ENCODE measurements around the gene SAG. TPM values are rescaled to one million over a fixed set of nuclear protein-coding genes. Genes with fewer than 3 reads are reported as not detected.

Gene SAG
- total and polyA plus RNA-seq, 2 donors (not counting 3 experiments of a cell fraction or from before 2014, with no cell fraction given): not detected

DNA sequence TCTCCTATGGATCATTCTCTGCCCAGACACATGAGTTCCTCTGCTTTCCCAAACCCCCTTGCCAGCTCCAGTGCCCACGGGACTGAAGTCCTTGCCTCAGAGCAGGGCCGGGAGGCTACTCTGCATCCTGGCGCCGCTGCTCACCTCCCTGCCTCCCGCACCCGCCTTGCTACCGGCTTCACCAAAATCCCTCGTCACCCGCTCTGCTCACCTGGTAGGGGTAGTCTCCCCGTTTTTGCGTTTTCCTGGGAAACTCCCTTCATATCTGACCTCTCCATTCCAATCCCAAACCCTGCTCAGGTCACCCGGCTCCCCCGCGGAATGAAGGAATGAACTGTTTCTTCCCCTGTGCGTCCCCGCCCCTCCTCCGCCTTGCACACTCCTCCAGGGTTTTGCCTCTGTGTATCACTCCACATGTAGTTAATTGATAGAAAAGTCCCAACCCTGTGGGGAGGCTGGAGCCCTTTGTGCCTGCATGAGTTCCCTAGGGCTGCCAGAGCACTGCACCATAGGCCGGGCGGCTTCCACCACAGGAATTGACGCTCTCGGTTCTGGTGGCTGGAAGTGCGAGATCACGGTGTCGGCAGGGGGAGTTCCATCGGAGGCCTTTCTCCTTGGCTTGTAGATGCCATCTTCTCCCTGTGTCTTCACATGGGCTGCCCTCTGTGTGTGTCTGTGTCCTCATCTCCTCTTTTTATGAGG lies 44.7 kb downstream of the SAG start:
- Histone ChIP-seq H3K79me2 (ENCODE audit: control insufficient read depth, insufficient read depth, low read length) (peaks cover 8% of the 10 kb centered on the region), H4K20me1 (replicated peaks; ENCODE audit: control insufficient read depth, extremely low read depth, insufficient read depth, low read length) (no peaks in the 10 kb centered on the region), H2AFZ (ENCODE audit: low read depth, low read length) (no peak overlapping the region), H3K9ac (replicated peaks; ENCODE audit: extremely low read depth, insufficient read depth, low read length) (no peak overlapping the region), H3K4me3 (replicated peaks in 1 of 3; ENCODE audit: insufficient read depth in 1 of 3, low read depth in 1 of 3, low read length in 3 of 3) (no peak overlapping the region), H3K27ac (ENCODE audit: insufficient read depth, low read depth, low read length) (no peak overlapping the region), H3K4me2 (ENCODE audit: insufficient read depth, low read length) (no peak overlapping the region), H3K36me3 (ENCODE audit: control insufficient read depth in 2 of 2, extremely low read depth in 1 of 2, insufficient read depth in 2 of 2, low read length in 2 of 2) (no peaks in the 10 kb centered on the region), H3K9me3 (replicated peaks; ENCODE audit: control insufficient read depth, insufficient read depth, low read length) (no peaks in the 10 kb centered on the region), H3K4me1 (ENCODE audit: control insufficient read depth, extremely low read depth, insufficient read depth, low read length) (peaks cover 23% of the 10 kb centered on the region), H3K9me1 (replicated peaks; ENCODE audit: control insufficient read depth, extremely low read depth, insufficient read depth, low read length) (no peaks in the 10 kb centered on the region), H3K27me3 (ENCODE audit: control insufficient read depth in 2 of 2, insufficient read depth in 2 of 2, low read length in 2 of 2) (peaks cover 0 to 3% of the 10 kb centered on the region in 2 experiments)
- TF ChIP-seq JUN (IDR thresholded peaks at IDR 0.05; ENCODE audit: borderline replicate concordance, insufficient read depth, insufficient read length, low read depth): no peak
- DNase-seq (ENCODE audit: low read depth, low spot score) (no peak), FAIRE-seq (no peak)
- BruUV-seq (replicated peaks): no TSS peak
- dilution Hi-C loops (cut with MboI; ENCODE audit: extremely low pct_ligation_motif_present, low sequenced_read_pairs): no loop called here
- POLR2A ChIA-PET: no interaction called here
- intact Hi-C loops (cut with micrococcal nuclease): loop anchor here (10.0 kb wide), 1 partner anchor 503 kb away; the partner anchor contains the start of gene HJURP
- CTCF ChIA-PET: no interaction called here

DNA sequence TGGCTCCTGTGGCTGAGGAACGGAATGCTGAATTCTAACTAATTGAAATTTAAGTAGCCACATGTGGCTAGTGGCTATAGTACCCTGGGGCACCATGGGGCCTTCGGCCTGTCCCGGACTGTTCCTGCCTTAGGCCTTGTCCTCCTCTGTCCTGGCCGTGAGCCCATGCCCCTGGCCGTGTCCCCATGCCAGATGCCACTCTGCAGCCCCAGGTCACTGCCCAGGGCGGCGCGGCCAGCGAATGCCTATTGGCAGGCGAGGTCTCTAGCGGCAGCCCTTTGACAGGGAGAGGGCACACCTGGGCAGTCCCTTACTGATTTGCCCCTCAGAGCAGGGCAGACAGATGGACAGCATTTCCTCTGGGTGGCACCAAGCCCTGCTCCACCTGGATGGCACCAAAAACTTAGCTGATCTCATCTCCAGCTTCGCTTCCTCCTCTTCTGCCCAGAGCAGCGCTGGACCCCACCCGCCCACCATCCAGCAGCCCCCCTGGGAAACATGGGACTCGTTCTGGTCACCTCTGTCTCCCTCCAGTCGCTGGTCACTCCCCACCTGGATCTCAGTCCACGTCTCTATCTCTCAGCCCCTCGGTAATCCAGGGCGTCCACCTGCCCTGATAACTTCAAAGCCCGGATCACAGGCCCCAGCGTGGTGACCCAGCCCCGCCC lies 45.6 kb downstream of the SAG start:
- POLR2A ChIA-PET: no interaction called here
- Histone ChIP-seq H4K20me1 (replicated peaks; ENCODE audit: control insufficient read depth, extremely low read depth, insufficient read depth, low read length) (no peaks in the 10 kb centered on the region), H3K9me1 (replicated peaks; ENCODE audit: control insufficient read depth, extremely low read depth, insufficient read depth, low read length) (no peaks in the 10 kb centered on the region), H2AFZ (ENCODE audit: low read depth, low read length) (peak overlapping the region; percentile 92), H3K27ac (ENCODE audit: insufficient read depth, low read depth, low read length) (no peak overlapping the region), H3K4me1 (ENCODE audit: control insufficient read depth, extremely low read depth, insufficient read depth, low read length) (peaks cover 23% of the 10 kb centered on the region), H3K4me3 (replicated peaks in 1 of 3; ENCODE audit: insufficient read depth in 1 of 3, low read depth in 1 of 3, low read length in 3 of 3) (no peak overlapping the region), H3K4me2 (ENCODE audit: insufficient read depth, low read length) (peak overlapping the region; percentile 84), H3K9ac (replicated peaks; ENCODE audit: extremely low read depth, insufficient read depth, low read length) (no peak overlapping the region), H3K9me3 (replicated peaks; ENCODE audit: control insufficient read depth, insufficient read depth, low read length) (no peaks in the 10 kb centered on the region), H3K79me2 (ENCODE audit: control insufficient read depth, insufficient read depth, low read length) (peaks cover 8% of the 10 kb centered on the region), H3K27me3 (ENCODE audit: control insufficient read depth in 2 of 2, insufficient read depth in 2 of 2, low read length in 2 of 2) (no peaks in the 10 kb centered on the region), H3K36me3 (ENCODE audit: control insufficient read depth in 2 of 2, extremely low read depth in 1 of 2, insufficient read depth in 2 of 2, low read length in 2 of 2) (no peaks in the 10 kb centered on the region)
- CTCF ChIA-PET: interaction anchor here (0.8 to 1.9 kb wide), 7 partner anchors 10 to 479 kb away, joined by 3 to 20 read pairs (median 4); no protein-coding TSS in a partner anchor
- BruUV-seq (replicated peaks): no TSS peak
- DNase-seq (ENCODE audit: low read depth, low spot score) (no peak), FAIRE-seq (no peak)
- intact Hi-C loops (cut with micrococcal nuclease): loop anchor here (10.0 kb wide), 1 partner anchor 502 kb away; the partner anchor contains the start of gene HJURP
- no peak for TF ChIP-seq JUN (IDR thresholded peaks at IDR 0.05; ENCODE audit: borderline replicate concordance, insufficient read depth, insufficient read length, low read depth)
- TF ChIP-seq MYC (IDR thresholded peaks at IDR 0.05; ENCODE audit: low read depth, low read length): no peak
- TF ChIP-seq EZH2 (IDR thresholded peaks at IDR 0.05; ENCODE audit: borderline replicate concordance, low read depth, low read length, severe bottlenecking): no peak
- TF ChIP-seq, protein P1, sequence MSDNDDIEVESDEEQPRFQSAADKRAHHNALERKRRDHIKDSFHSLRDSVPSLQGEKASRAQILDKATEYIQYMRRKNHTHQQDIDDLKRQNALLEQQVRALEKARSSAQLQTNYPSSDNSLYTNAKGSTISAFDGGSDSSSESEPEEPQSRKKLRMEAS (IDR thresholded peaks at IDR 0.05; ENCODE audit: insufficient read depth, insufficient read length): no peak
- TF ChIP-seq FOS (IDR thresholded peaks at IDR 0.05; ENCODE audit: borderline replicate concordance, insufficient read depth, low read length): no peak
- no peak for TF ChIP-seq POLR2A (IDR thresholded peaks at IDR 0.05; ENCODE audit: low read depth, low read length)
- TF ChIP-seq POLR2AphosphoS5 (IDR thresholded peaks at IDR 0.05; ENCODE audit: insufficient read depth, low read depth, low read length): no peak
- dilution Hi-C loops (cut with MboI; ENCODE audit: extremely low pct_ligation_motif_present, low sequenced_read_pairs): no loop called here
